OCI-LY7 (cell line): ENCODE results near the gene LRBA. TPM values are rescaled to one million over a fixed set of nuclear protein-coding genes. Genes with fewer than 3 reads are reported as not detected.

ENCODE experiments used
- BruUV-seq: library from RNA; stranded (reverse); fragments of 400-500 nt; replicated peaks from 2 replicates; lab custom pipeline; 2021; lab: Mats Ljungman, UMichigan
- CTCF ChIA-PET: fragments of 300-600 bp; sonication (Branson Sonifier 250); formaldehyde crosslinking; loops from one replicate; lab custom pipeline; 2022; ENCODE audit warnings: antibody characterized with exemption; ENCODE audit not compliant: unreplicated experiment; lab: Charles Lee
- POLR2A ChIA-PET: fragments of 300-600 bp; sonication (Branson Sonifier 250); formaldehyde crosslinking; loops from one replicate; lab custom pipeline; 2022; ENCODE audit warnings: antibody characterized with exemption; lab: Charles Lee
- DNase-seq: peaks from one replicate; pipeline ENCODE4 v3.0.0-alpha.2; 2015; ENCODE audit warnings: low spot score
- H2AFZ ChIP-seq: fragments of 200-600 bp; sonication (generic), shearing (Covaris generic); 2 replicates; pipeline ENCODE4 v1.6.1; 2014; ENCODE audit warnings: mild to moderate bottlenecking, antibody characterized with exemption, low read length, moderate library complexity
- H3K27ac ChIP-seq: fragments of 200-600 bp; sonication (generic); 2 replicates; pipeline ENCODE4 v1.5.1; 2014; ENCODE audit warnings: mixed run types, low read depth, mild to moderate bottlenecking, moderate library complexity, low read length, inconsistent platforms; ENCODE audit not compliant: poor library complexity, severe bottlenecking
- H3K36me3 ChIP-seq: fragments of 200-600 bp; sonication (generic); 2 replicates; pipeline ENCODE4 v1.6.1; 2014; ENCODE audit warnings: mild to moderate bottlenecking, antibody characterized with exemption, low read length, moderate library complexity, mixed read lengths; ENCODE audit not compliant: insufficient read depth
- H3K4me1 ChIP-seq: fragments of 200-600 bp; sonication (generic); 2 replicates; pipeline ENCODE4 v1.5.1; 2014; ENCODE audit warnings: mild to moderate bottlenecking, low read length; ENCODE audit not compliant: insufficient read depth, poor library complexity, severe bottlenecking
- H3K4me2 ChIP-seq: fragments of 200-600 bp; sonication (generic); 2 replicates; pipeline ENCODE4 v1.6.1; 2014; ENCODE audit warnings: mild to moderate bottlenecking, low read length
- H3K4me3 ChIP-seq: fragments of 200-600 bp; sonication (generic); 2 replicates; pipeline ENCODE4 v1.5.1; 2014; ENCODE audit warnings: mild to moderate bottlenecking, low read depth, low read length; ENCODE audit not compliant: poor library complexity, severe bottlenecking
- H3K79me2 ChIP-seq: fragments of 200-600 bp; sonication (generic); 2 replicates; pipeline ENCODE4 v1.6.1; 2016; ENCODE audit warnings: low read depth, mild to moderate bottlenecking, low read length, moderate library complexity, mixed read lengths; ENCODE audit not compliant: insufficient read depth
- H3K9me2 ChIP-seq: fragments of 200-600 bp; sonication (generic); 2 replicates; pipeline ENCODE4 v1.6.1; 2016; ENCODE audit warnings: mild to moderate bottlenecking, low read length, mixed read lengths; ENCODE audit not compliant: insufficient read depth
- H3K9me3 ChIP-seq: fragments of 200-600 bp; sonication (generic); 2 replicates; pipeline ENCODE4 v1.6.1; 2014; ENCODE audit warnings: mild to moderate bottlenecking, mixed run types, low read length, mixed read lengths
- H4K20me1 ChIP-seq: fragments of 200-600 bp; sonication (generic); 2 replicates; pipeline ENCODE4 v1.6.1; 2014; ENCODE audit warnings: mild to moderate bottlenecking, antibody characterized with exemption, low read length, moderate library complexity, mixed read lengths; ENCODE audit not compliant: insufficient read depth
- EZH2phosphoT487 ChIP-seq: fragments of 200-600 bp; sonication (generic); IDR thresholded peaks from 2 replicates; pipeline ENCODE4 v1.6.1; 2018; ENCODE audit warnings: low read depth, borderline replicate concordance, mild to moderate bottlenecking, mixed run types, antibody characterized with exemption, low read length, moderate library complexity, mixed read lengths
- intact Hi-C: fragments of 100-400 bp; cut with micrococcal nuclease; formaldehyde crosslinking; loops from one replicate; pipeline ENCODE4 v1.10.0; 2022; ENCODE audit not compliant: unreplicated experiment
- total RNA-seq, 2 experiments: library from RNA; depleted of rRNA in 1 of 2; stranded (reverse); fragments of >200 nt in 1 of 2; shearing (Covaris generic) in 1 of 2; gene quantifications; 2 replicates each; pipeline ENCODE4 v1.2.3, GENCODE V29; 2014 to 2022
- TF ChIP-seq, protein P1 (sequence below): fragments of 200-600 bp; sonication (generic); conservative IDR thresholded peaks from 2 replicates; pipeline ENCODE4 v1.5.1; 2014; ENCODE audit warnings: mild to moderate bottlenecking, antibody characterized with exemption, low read length, moderate library complexity, mixed read lengths

The LRBA gene
- total RNA-seq, 2 experiments from 2014 or later = 60.4 to 66.7 TPM

DNA sequence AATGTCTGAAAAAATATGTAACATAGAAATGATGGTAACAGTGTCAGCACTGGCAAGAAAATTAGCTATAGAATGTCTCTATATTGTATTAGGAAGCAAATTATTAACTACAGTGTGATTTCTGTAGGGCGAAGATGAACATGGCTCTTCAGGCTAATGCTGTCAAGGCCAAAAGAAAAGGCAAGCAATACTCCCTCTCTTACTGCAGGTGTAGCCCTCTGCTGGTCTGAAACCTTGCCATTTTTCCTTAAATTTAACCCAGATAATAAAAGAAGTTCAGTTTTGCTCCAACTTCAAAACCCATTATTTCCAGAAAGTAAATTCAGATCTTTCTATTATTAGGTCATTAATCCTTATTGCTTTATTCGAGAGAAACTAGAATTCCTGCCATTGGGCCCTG is 215.9 kb downstream of the LRBA start:
- Histone ChIP-seq H3K4me3 (no peak overlapping the region), H3K79me2 (no peaks in the 10 kb centered on the region), H3K4me1 (no peaks in the 10 kb centered on the region), H2AFZ (no peak overlapping the region), H4K20me1 (no peaks in the 10 kb centered on the region), H3K27ac (no peak overlapping the region), H3K4me2 (no peak overlapping the region), H3K36me3 (no peaks in the 10 kb centered on the region; the same call in 1 of the 2 replicates), H3K9me3 (no peaks in the 10 kb centered on the region), H3K9me2 (no peaks in the 10 kb centered on the region)
- intact Hi-C loops = no loop called here
- no TSS peak for BruUV-seq
- no peak for DNase-seq
- POLR2A ChIA-PET = no interaction called here
- no peak for TF ChIP-seq EZH2phosphoT487
- TF ChIP-seq, protein P1, sequence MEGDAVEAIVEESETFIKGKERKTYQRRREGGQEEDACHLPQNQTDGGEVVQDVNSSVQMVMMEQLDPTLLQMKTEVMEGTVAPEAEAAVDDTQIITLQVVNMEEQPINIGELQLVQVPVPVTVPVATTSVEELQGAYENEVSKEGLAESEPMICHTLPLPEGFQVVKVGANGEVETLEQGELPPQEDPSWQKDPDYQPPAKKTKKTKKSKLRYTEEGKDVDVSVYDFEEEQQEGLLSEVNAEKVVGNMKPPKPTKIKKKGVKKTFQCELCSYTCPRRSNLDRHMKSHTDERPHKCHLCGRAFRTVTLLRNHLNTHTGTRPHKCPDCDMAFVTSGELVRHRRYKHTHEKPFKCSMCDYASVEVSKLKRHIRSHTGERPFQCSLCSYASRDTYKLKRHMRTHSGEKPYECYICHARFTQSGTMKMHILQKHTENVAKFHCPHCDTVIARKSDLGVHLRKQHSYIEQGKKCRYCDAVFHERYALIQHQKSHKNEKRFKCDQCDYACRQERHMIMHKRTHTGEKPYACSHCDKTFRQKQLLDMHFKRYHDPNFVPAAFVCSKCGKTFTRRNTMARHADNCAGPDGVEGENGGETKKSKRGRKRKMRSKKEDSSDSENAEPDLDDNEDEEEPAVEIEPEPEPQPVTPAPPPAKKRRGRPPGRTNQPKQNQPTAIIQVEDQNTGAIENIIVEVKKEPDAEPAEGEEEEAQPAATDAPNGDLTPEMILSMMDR = no peak; the same call in 1 of the 2 replicates
- CTCF ChIA-PET = no interaction called here

DNA sequence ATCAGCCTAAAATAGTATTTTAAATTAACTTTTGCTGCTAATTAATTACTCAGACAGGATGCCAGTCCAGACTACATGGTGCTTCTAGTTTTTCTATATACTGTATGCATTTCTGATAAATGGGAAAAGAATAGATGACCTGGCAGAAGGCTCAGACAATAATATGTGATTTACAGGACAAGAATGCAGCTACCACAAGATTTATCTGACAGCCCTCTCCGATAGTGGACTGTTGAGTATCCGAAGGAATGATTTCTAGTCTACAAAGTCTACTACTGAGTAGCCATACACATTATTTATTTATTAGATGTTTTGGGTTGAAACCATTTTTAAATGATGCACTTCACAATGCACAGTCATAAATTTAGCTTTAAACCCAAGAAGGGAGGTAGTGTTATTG is 220.4 kb downstream of the LRBA start:
- no peak overlapping the region for H3K4me3 ChIP-seq
- H2AFZ ChIP-seq = no peak overlapping the region
- no peaks in the 10 kb centered on the region for H3K9me3 ChIP-seq
- no peaks in the 10 kb centered on the region for H3K79me2 ChIP-seq
- no peak for DNase-seq
- intact Hi-C loops = no loop called here
- H3K4me2 ChIP-seq = no peak overlapping the region
- no TSS peak for BruUV-seq
- H3K9me2 ChIP-seq = no peaks in the 10 kb centered on the region
- H3K27ac ChIP-seq = no peak overlapping the region
- TF ChIP-seq EZH2phosphoT487 = no peak
- TF ChIP-seq, protein P1 = no peak
- ChIA-PET POLR2A (interaction anchor here (0.6 kb wide), 2 partner anchors 31 to 140 kb away, joined by 3 read pairs; no protein-coding TSS in a partner anchor), CTCF (no interaction called here)
- H4K20me1 ChIP-seq = no peaks in the 10 kb centered on the region
- H3K36me3 ChIP-seq = no peaks in the 10 kb centered on the region
- no peaks in the 10 kb centered on the region for H3K4me1 ChIP-seq

DNA sequence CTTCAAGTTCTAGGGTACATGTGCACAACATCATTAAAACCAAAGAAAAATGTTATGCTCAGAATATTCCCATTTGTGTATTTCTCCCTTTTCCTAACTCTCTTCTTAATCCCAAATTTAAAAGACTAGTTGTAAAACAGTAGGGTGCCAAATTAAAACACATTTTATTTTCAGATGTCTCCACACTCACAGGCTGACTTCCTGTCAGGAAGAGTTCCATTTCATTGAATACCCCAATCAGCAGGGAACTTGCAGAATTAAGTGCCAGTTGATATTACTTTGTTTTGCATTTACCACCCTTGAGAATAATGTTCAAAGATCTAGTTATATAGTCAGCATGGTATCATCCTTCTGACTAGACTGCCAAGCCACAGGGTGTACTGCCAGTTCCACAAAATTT is 225.2 kb downstream of the LRBA start:
- POLR2A ChIA-PET = interaction anchor here (0.6 to 0.9 kb wide), 2 partner anchors 12 to 13 kb away, joined by 4 to 7 read pairs; no protein-coding TSS in a partner anchor
- no peak for DNase-seq
- intact Hi-C loops = no loop called here
- Histone ChIP-seq H3K79me2 (no peaks in the 10 kb centered on the region), H3K4me3 (no peak overlapping the region), H3K27ac (no peak overlapping the region), H4K20me1 (no peaks in the 10 kb centered on the region), H3K9me2 (no peaks in the 10 kb centered on the region), H3K36me3 (no peaks in the 10 kb centered on the region), H3K4me2 (no peak overlapping the region), H3K9me3 (no peaks in the 10 kb centered on the region), H2AFZ (no peak overlapping the region), H3K4me1 (no peaks in the 10 kb centered on the region)
- CTCF ChIA-PET = no interaction called here
- BruUV-seq = no TSS peak
- no peak for TF ChIP-seq EZH2phosphoT487
- TF ChIP-seq, protein P1 = no peak
